Activated CD4-positive, alpha-beta T cell treated with anti-CD3 and anti-CD28 coated beads for 36 hours (primary cell): ENCODE results near the gene ADCY9. TPM values are rescaled to one million over a fixed set of nuclear protein-coding genes. Genes with fewer than 3 reads are reported as not detected.

Source experiments
- ATAC-seq: fragments of 200-7000 bp; cut with Tn5 transposase; one replicate; pipeline ENCODE4 v1.10.0; 2021; ENCODE audit warnings: mild to moderate bottlenecking, moderate library complexity
- CTCF ChIA-PET: fragments of 350-600 bp; sonication (Branson Sonifier 250); formaldehyde crosslinking; loops from one replicate; lab custom pipeline; 2021; ENCODE audit warnings: antibody characterized with exemption; lab: Charles Lee
- POLR2A ChIA-PET: fragments of 350-600 bp; sonication (Branson Sonifier 250); formaldehyde crosslinking; loops from one replicate; lab custom pipeline; 2021; ENCODE audit warnings: antibody characterized with exemption, inconsistent platforms; lab: Charles Lee
- DNase-seq: peaks from one replicate; pipeline ENCODE4 v3.0.0-alpha.2; 2020
- H3K27ac Mint-ChIP-seq: one replicate; pipeline ENCODE4 v1.8.0; 2021; ENCODE audit warnings: mixed read lengths
- H3K27me3 Mint-ChIP-seq: one replicate; pipeline ENCODE4 v1.8.0; 2021; ENCODE audit warnings: mixed read lengths
- H3K36me3 Mint-ChIP-seq: one replicate; pipeline ENCODE4 v1.8.0; 2021; ENCODE audit warnings: low read depth, mixed read lengths
- H3K4me1 Mint-ChIP-seq: one replicate; pipeline ENCODE4 v1.8.0; 2021; ENCODE audit warnings: mixed read lengths
- H3K4me3 Mint-ChIP-seq: one replicate; pipeline ENCODE4 v1.8.0; 2021; ENCODE audit warnings: mild to moderate bottlenecking, moderate library complexity, mixed read lengths
- H3K9me3 Mint-ChIP-seq: one replicate; pipeline ENCODE4 v1.8.0; 2021; ENCODE audit warnings: low read depth, mixed read lengths
- intact Hi-C, 2 experiments: fragments of 100-400 bp; cut with DNase I in 1 of 2; cut with micrococcal nuclease in 1 of 2; formaldehyde crosslinking; loops; one replicate each; pipeline versions ENCODE4 v1.14.2 to v1.15.1; 2022 to 2024; cut with DNase I, micrococcal nuclease
- total RNA-seq, 2 experiments: library from RNA; stranded (reverse); gene quantifications; one replicate each; pipeline ENCODE4 v1.2.3, GENCODE V29; 2021

ADCY9 gene
- total RNA-seq, 2 experiments from 2014 or later = 5.3 to 6.2 TPM

- Mint-ChIP-seq H3K27me3 (no peaks in the 10 kb centered on the region), H3K36me3 (no peaks in the 10 kb centered on the region), H3K9me3 (no peaks in the 10 kb centered on the region), H3K27ac (no peak overlapping the region), H3K4me3 (no peak overlapping the region), H3K4me1 (no peaks in the 10 kb centered on the region)
- ATAC-seq (no peak), DNase-seq (no peak)
- ChIA-PET POLR2A (no interaction called here), CTCF (no interaction called here)
- intact Hi-C loops = no loop called here
These were observed 24.8 kb downstream of the ADCY9 start for GRCh38 chr16:4091240-4092012.

- Mint-ChIP-seq H3K27ac (no peak overlapping the region), H3K36me3 (no peaks in the 10 kb centered on the region), H3K4me3 (no peak overlapping the region), H3K9me3 (no peaks in the 10 kb centered on the region), H3K4me1 (no peaks in the 10 kb centered on the region), H3K27me3 (no peaks in the 10 kb centered on the region)
- ATAC-seq (no peak), DNase-seq (no peak)
- ChIA-PET CTCF (no interaction called here), POLR2A (no interaction called here)
- intact Hi-C loops = no loop called here
These were observed 25.8 kb downstream of the ADCY9 start for GRCh38 chr16:4090351-4090851.

- intact Hi-C loops = no loop called here
- H3K27ac Mint-ChIP-seq = no peak overlapping the region
- no peaks in the 10 kb centered on the region for H3K36me3 Mint-ChIP-seq
- DNase-seq = no peak
- ATAC-seq = no peak
- ChIA-PET POLR2A (no interaction called here), CTCF (no interaction called here)
- no peak overlapping the region for H3K4me3 Mint-ChIP-seq
- no peaks in the 10 kb centered on the region for H3K27me3 Mint-ChIP-seq
- no peaks in the 10 kb centered on the region for H3K9me3 Mint-ChIP-seq
- no peaks in the 10 kb centered on the region for H3K4me1 Mint-ChIP-seq
These were observed 26.4 kb downstream of the ADCY9 start for GRCh38 chr16:4089811-4090301.

GRCh38 chr16:4089251-4089810, 26.9 kb downstream of the ADCY9 start:
- ChIA-PET CTCF (no interaction called here), POLR2A (no interaction called here)
- ATAC-seq = no peak
- Mint-ChIP-seq H3K36me3 (no peaks in the 10 kb centered on the region), H3K27ac (no peak overlapping the region), H3K9me3 (no peaks in the 10 kb centered on the region), H3K4me3 (no peak overlapping the region), H3K4me1 (no peaks in the 10 kb centered on the region), H3K27me3 (no peaks in the 10 kb centered on the region)
- intact Hi-C loops = no loop called here
- no peak for DNase-seq

GRCh38 chr16:4087990-4088577, 28.2 kb downstream of the ADCY9 start:
- Mint-ChIP-seq H3K27ac (no peak overlapping the region), H3K4me3 (no peak overlapping the region), H3K9me3 (peaks cover 4% of the 10 kb centered on the region), H3K27me3 (no peaks in the 10 kb centered on the region), H3K36me3 (no peaks in the 10 kb centered on the region), H3K4me1 (peaks cover 3% of the 10 kb centered on the region)
- ATAC-seq (no peak), DNase-seq (no peak)
- intact Hi-C loops = no loop called here
- POLR2A ChIA-PET = interaction anchor here (0.5 to 0.6 kb wide), 2 partner anchors 124 to 238 kb away, joined by 4 read pairs; no protein-coding TSS in a partner anchor
- CTCF ChIA-PET = no interaction called here

GRCh38 chr16:4087099-4087885, 28.9 kb downstream of the ADCY9 start:
- Mint-ChIP-seq H3K36me3 (no peaks in the 10 kb centered on the region), H3K4me3 (no peak overlapping the region), H3K27me3 (no peaks in the 10 kb centered on the region), H3K27ac (no peak overlapping the region), H3K9me3 (peaks cover 4% of the 10 kb centered on the region), H3K4me1 (peaks cover 11% of the 10 kb centered on the region)
- no peak for ATAC-seq
- ChIA-PET CTCF (interaction anchor here (0.6 kb wide), 1 partner anchor 212 kb away, joined by 3 read pairs; no protein-coding TSS in a partner anchor), POLR2A (interaction anchor here (0.6 kb wide), 2 partner anchors 71 to 239 kb away, joined by 4 to 5 read pairs; no protein-coding TSS in a partner anchor)
- no peak for DNase-seq
- intact Hi-C loops = no loop called here

GRCh38 chr16:4086153-4086552, 30.1 kb downstream of the ADCY9 start:
- DNase-seq = no peak
- POLR2A ChIA-PET = no interaction called here
- intact Hi-C loops = no loop called here
- H3K27me3 Mint-ChIP-seq = no peaks in the 10 kb centered on the region
- H3K27ac Mint-ChIP-seq = no peak overlapping the region
- no peak overlapping the region for H3K4me3 Mint-ChIP-seq
- CTCF ChIA-PET = no interaction called here
- no peak for ATAC-seq
- peaks cover 4% of the 10 kb centered on the region for H3K9me3 Mint-ChIP-seq
- peaks cover 22% of the 10 kb centered on the region for H3K4me1 Mint-ChIP-seq
- H3K36me3 Mint-ChIP-seq = no peaks in the 10 kb centered on the region

- POLR2A ChIA-PET = no interaction called here
- H3K4me3 Mint-ChIP-seq = no peak overlapping the region
- DNase-seq = no peak
- CTCF ChIA-PET = no interaction called here
- no peaks in the 10 kb centered on the region for H3K27me3 Mint-ChIP-seq
- H3K36me3 Mint-ChIP-seq = no peaks in the 10 kb centered on the region
- intact Hi-C loops = no loop called here
- peaks cover 4% of the 10 kb centered on the region for H3K9me3 Mint-ChIP-seq
- H3K4me1 Mint-ChIP-seq = peaks cover 29% of the 10 kb centered on the region
- no peak for ATAC-seq
- no peak overlapping the region for H3K27ac Mint-ChIP-seq
These were observed 30.8 kb downstream of the ADCY9 start for GRCh38 chr16:4085405-4085970.

- POLR2A ChIA-PET = no interaction called here
- peaks cover 3% of the 10 kb centered on the region for H3K36me3 Mint-ChIP-seq
- no peak for ATAC-seq
These were observed 32.8 kb downstream of the ADCY9 start for GRCh38 chr16:4083347-4083870.

GRCh38 chr16:4082474-4083044, 33.7 kb downstream of the ADCY9 start:
- peaks cover 4% of the 10 kb centered on the region for H3K9me3 Mint-ChIP-seq
- H3K4me1 Mint-ChIP-seq = peaks cover 44% of the 10 kb centered on the region
- no peak overlapping the region for H3K27ac Mint-ChIP-seq
- POLR2A ChIA-PET = no interaction called here
- H3K4me3 Mint-ChIP-seq = no peak overlapping the region
- DNase-seq = peak; percentile 41
- H3K36me3 Mint-ChIP-seq = peaks cover 5% of the 10 kb centered on the region
- intact Hi-C loops = no loop called here
- CTCF ChIA-PET = interaction anchor here (0.9 to 1.0 kb wide), 2 partner anchors 16 to 21 kb away, joined by 3 to 4 read pairs; no protein-coding TSS in a partner anchor
- ATAC-seq = peak; percentile 31
- H3K27me3 Mint-ChIP-seq = no peaks in the 10 kb centered on the region

More at GRCh38 chr16:4083347-4083870, 32.8 kb downstream of the ADCY9 start:
- intact Hi-C loops = no loop called here
- no peak overlapping the region for H3K4me3 Mint-ChIP-seq
- no peak for DNase-seq
- peaks cover 4% of the 10 kb centered on the region for H3K9me3 Mint-ChIP-seq
- CTCF ChIA-PET = no interaction called here
- peaks cover 39% of the 10 kb centered on the region for H3K4me1 Mint-ChIP-seq
- peak overlapping the region; percentile 3 for H3K27ac Mint-ChIP-seq
- no peaks in the 10 kb centered on the region for H3K27me3 Mint-ChIP-seq
